HG03139 (cell line): ENCODE results near the gene USP3.
A peak's percentile ranks its signal among the peaks of the same experiment; 100 is the strongest.
"Not testable (repeated sequence)": the region's sequence is repeated elsewhere in the genome, so short reads cannot be mapped to it uniquely, and the experiment has no call there.

ENCODE experiments used
- ATAC-seq: cut with Tn5 transposase; IDR thresholded peaks from one replicate; pipeline ENCODE4 v1.9.1; 2021; ENCODE audit not compliant: unreplicated experiment

Gene USP3

DNA sequence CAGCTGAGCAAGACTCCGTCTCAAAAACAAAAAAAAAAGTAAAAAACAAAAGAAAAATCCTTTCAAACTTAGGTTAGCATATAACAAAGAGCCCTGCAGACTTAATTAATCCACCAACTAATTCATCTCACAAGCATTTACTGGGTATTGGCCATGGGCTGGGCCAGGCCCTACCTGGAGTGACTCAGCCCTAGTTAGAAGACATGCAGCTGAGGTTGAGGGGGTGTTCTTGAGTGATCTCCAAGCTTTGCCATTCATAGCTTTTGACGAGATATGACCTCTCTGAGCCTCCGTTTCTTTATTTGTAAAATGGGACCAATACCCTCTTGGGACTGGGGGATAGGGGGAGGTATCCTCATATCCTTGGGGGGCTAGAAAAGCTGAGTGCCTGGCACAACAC lies 100.6 kb downstream of the USP3 start:
- no peak for ATAC-seq

DNA sequence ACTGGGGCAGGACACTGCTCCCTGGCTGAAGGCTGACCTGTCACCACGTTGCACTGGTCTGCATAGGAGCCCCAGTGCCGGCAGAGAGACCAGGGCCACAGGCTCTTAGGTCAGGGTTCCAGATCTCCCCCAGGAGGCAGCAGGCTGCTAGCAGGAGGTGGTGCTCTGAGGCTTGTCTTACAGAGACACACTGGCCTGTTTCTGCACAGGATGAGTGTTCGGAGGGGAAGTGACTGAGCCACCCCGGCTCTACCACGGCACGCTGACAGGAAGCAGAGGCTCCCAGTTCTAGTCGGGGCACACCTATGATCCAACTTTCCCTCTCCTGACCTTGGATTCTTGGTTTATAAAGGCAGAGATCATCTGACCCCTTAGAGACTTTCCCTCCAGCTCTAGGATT lies 101.4 kb downstream of the USP3 start:
- no peak for ATAC-seq

DNA sequence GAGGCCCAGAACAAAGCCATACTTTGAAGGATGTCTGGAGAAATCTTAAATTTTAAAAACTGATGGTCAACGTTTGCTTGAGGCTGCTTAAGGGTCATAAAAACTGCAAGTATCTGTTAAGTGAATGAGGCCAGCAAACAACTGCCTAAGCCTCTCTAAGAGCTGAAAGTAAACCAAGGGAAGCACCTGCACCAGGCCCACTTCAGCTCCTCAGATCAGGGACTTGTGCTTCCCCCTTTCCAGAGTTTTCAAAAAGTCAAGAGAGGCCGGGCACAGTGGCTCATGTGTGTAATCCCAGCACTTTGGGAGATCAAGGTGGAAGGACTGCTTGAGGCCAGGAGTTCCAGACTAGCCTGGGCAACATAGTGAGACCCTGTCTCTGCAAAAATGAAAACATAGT lies 101.9 kb downstream of the USP3 start:
- no peak for ATAC-seq

DNA sequence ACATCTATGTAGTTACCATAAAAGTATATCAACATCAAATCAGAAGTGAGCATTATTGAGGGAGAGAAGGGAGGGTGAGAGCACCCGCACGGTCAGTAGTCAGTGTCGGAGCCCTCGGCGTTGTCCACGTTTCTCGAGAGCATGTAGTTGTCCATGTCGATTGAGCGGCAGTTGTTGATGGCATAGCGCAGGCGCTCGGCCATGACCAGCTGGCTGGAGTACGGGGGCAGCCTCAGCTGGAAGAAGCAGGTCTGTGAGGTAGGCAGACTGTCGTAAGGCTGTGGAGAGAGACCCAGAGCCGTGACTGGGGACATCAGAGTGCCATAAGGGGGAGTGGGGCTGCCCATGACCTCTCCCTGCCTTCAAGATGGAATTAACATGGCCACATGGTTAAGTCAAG lies 104.6 kb downstream of the USP3 start:
- no peak for ATAC-seq

DNA sequence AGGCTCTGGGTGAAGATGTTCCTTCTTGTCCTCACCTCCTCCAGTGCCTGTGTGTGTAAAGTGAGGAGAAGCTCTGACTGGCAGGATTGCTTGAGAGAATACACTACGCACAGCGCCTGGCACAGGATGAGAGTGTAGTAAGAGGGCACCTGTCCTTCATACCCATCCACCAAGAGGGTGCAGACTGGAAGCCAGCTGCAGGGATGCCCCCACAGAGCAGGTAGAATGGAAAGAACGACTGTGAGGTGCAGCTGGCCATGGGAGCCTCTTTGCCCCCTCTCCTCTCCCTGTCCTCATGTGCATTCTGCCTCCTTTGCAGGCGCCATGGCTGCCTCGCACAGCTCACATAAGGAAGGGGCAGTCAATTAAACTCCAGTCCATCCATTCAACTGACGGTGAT lies 105.1 kb downstream of the USP3 start:
- ATAC-seq: no peak

DNA sequence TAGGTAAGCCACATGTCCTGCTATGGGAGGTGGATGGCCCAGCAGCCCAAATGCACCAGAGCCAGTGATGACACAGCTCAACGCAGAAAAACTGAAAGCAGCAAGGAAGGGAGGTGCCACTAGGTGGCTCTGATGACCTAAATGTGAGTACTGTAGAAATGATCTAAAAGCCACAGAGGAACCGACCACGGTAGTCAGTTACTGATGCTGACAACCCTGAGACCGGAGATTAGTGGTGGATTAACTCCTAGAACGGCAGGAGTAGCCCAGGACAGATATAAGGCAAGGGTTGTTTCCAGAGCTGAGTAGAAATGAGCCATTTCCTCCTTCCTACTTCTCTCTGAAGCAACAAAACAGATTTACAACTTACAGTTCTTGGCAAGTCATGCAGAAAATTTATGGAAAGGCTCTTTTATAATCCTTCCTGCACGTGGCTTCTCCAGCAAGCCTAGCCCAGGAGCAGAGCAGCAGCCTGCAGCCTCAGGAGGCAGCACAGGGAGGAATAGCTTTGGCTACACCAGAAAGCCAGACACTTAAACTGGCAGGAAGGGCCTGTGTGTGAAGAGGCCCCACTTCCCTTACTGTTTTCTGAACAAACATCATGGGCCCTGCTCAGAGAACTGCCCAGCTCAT lies 105.9 kb downstream of the USP3 start:
- peak; percentile 52 for ATAC-seq

DNA sequence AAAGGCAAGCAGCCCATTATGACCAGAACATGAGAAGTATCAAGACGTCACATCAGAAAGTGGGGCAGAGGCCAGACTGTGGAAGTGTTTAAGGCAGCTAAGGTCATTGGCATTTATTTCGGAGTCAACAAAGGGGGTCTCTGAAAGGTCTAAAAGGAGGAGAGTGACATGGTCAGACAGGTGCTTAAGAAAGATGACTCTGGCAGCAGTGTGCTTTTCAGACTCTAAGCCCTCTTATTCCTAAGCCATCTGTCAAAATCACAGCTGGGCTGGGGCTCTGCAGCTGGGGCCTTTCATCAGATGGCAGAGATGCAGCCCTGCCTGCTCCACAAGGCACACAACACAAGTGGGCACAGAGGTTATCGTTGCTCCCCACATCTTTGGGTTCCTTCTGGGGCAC lies 106.8 kb downstream of the USP3 start:
- ATAC-seq: no peak

DNA sequence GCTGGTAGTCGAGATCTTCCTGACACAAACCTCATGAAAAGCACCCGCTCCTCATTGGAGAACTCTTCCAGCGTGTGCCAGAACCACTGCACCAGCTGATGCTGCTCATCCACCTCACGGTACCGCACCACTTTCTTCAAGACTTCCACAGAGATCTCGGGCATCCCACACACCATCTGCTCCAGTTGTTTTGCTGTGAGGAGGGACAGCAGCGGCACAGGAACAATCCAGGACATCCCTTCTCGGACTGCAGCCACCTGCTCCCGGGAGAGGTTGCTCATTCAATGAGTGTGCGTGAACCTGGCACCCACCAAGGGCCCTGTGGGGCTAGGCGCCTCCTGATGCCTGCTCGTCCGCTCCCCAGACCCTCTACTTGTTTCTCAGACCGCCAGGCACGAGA lies 107.9 kb downstream of the USP3 start:
- ATAC-seq: no peak

DNA sequence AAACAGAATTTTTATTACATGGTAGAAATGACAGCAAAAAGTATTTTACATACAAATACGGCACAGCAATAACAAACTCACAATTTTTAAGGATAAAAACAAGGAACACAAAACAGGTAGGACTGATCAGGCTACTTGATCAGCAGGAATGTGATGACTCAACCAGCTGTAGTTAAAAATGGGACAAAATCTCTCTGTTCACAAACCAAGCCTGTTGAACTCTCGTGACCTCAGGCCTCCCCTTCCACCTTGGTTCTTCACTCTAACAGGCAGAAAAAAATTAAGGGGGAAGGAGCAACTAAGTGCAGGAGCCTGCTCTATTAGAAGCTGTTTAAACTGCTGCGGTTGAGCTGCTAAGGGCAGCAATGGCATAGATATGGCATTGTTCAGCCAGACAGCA lies 111.5 kb downstream of the USP3 start:
- ATAC-seq: no peak

DNA sequence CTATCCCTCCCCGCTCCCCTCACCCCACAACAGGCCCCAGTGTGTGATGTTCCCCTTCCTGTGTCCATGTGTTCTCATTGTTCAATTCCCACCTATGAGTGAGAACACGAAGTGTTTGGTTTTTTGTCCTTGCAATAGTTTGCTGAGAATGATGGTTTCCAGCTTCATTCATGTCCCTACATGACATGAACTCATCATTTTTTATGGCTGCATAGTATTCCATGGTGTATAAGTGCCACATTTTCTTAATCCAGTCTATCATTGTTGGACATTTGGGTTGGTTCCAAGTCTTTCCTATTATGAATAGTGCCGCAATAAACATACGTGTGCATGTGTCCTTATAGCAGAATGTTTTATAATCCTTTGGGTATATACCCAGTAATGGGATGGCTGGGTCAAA lies 112.8 kb downstream of the USP3 start:
- not testable (repeated sequence) for ATAC-seq

DNA sequence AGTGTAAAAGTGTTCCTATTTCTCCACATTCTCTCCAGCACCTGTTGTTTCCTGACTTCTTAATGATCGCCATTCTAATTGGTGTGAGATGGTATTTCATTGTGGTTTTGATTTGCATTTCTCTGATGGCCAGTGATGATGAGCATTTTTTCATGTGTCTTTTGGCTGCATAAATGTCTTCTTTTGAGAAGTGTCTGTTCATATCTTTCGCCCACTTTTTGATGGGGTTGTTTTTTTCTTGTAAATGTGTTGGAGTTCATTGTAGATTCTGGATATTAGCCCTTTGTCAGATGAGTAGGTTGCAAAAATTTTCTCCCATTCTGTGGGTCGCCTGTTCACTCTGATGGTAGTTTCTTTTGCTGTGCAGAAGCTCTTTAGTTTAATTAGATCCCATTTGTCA lies 113.2 kb downstream of the USP3 start:
- not testable (repeated sequence) for ATAC-seq

DNA sequence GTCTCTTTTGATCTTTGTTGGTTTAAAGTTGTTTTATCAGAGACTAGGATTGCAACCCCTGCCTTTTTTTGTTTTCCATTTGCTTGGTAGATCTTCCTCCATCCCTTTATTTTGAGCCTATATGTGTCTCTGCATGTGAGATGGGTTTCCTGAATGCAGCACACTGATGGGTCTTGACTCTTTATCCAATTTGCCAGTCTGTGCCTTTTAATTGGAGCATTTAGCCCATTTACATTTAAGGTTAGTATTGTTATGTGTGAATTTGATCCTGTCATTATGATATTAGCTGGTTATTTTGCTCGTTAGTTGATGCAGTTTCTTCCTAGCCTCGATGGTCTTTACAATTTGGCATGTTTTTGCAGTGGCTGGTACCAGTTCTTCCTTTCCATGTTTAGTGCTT lies 116.4 kb downstream of the USP3 start:
- ATAC-seq: not testable (repeated sequence)

DNA sequence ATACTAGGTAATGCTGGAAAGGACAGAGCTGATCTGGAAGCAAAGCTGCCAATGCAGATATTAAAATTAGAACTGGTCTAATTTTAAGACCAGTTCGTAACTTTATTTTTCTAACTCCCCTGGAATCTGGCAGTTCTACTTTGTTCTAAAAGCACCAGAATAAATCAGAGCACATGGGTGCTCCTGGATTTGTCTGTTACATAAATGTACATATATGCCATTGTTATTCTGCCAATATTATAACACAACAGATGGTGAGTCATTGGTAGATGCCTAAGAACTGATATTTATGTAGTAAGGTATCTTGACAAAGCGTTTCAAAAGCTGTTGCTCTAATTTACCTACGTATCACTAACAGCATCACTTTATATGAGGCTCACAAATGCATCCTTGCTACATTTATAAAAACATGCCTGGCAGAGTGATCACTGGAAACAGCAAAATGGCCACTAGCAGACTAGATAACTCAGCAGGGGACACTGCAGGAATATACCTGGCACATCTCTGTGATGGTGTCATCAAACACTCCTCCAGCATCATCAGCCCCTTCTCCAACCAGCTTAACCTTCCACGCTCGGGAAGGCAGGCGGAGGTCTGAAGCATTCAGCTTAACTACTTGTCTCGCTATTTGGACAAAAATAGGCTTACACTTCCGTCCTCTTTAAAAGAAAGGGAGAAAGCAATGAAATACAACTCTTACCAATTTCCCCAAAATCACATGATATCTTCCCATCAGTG lies 119.0 kb downstream of the USP3 start:
- ATAC-seq: no peak

DNA sequence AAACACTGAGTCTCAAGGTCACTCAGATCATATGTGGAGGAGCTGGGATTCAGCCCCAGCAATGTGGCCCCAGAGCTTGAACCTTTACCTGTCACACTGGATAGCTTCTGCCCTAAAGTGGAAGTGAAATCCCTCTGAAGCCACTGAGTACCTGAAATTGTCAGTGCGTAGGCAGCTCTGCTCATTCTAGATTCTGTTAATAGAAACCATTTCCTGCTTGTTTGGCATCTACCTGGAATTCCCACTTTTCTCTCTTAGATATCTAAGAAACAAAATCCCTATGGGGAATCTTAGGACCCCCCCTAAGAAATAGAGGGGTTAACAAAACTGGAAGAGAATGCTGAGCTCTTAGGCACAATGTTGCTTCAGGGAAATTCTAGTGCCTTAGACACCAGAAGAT lies 122.6 kb downstream of the USP3 start:
- ATAC-seq: no peak

DNA sequence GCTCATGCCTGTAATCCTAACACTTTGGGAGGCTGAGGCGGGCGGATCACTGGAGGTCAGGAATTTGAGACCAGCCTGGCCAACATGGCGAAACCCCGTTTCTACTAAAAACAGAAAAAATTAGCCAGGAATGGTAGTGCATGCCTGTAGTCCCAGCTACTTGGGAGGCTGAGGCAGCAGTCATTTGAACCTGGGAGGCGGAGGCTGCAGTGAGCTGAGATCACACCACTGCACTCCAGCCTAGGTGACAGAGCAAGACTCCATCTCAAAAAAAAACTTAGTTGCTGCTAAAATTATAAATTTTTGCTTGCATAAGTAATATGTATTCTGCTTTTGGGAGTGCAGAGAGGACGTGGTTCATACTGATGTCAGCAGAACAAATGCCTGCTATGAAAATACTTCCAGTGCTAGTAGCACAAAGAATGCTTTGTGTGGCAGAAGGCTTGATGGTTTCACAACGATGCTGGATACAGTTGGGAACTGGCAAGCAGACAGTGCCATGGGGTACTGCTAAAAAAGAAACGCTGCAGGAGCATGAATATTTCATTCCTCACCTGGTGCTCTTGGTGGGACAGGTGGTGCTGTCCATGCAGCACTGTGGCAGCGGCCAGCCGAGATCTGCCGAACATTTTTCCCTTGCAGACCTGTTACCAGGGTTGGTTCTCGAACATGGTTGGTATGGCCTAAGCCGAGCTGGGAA lies 123.9 kb downstream of the USP3 start:
- no peak for ATAC-seq

DNA sequence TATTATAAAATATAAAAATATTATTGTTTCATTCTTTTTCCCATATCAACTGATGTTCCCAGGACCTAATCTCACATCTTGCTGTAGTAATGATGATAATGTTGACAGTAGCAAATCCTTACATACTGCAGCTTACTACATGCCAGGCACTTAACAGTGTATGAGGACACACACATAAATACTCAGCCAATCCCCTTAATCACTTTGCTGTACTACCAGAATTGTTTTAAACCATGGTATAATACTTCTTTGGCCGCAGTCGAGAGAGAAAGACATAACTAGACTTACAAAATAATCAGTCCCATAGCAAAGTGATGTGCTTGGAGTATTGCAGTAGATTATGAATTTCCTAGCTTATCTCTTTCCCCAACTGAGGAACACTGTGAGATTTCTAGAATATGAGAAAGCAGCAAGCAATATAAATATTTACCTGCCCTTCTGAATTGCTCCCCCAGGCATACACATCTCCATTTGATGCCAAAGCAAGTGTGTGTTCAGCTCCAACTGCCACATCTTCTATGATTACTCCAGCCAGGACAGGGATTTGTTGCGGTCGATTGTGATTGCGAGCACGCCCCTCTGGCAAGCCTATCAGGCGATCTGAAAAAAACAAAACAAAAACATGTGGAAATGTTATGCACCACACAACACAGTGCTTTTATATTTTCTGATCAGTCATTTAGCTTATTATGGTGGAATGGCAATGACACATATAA lies 125.8 kb downstream of the USP3 start:
- no peak for ATAC-seq

DNA sequence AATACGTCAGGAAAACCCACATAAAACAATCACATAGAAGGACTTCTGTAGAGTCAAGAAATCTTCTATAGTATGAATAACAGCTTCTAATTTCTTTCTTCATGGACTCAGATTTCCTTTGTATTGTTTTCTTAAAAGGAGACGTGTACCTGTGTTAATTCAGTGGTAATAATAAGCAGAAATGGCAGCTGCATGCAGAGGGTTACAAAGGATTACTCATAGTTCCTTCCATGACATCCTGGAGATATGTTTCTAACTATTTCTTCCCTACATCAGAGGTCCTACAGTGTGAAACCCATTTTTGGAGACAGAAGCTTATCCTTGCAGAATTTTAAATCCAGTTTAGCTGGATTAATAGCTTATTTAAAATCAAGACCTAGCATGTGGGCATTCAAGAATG lies 128.9 kb downstream of the USP3 start:
- ATAC-seq: no peak

DNA sequence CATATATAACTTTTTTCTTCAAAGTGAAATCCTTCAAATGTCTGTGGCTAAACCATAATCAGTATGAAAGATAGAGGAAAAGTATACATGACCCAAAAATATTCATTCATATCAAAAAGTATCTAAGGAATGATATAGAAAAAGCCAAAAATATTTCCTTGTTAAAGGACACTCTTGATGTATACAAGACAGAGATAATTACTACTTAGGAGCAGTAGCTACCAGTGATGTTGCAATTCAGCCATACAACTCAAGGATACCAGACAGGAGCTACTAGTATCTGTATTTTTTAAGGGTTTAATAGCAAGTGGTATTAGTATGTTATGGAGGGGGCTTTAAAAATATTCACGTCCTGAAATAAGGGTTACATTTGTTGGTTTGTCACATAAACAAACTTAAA lies 129.8 kb downstream of the USP3 start:
- no peak for ATAC-seq

DNA sequence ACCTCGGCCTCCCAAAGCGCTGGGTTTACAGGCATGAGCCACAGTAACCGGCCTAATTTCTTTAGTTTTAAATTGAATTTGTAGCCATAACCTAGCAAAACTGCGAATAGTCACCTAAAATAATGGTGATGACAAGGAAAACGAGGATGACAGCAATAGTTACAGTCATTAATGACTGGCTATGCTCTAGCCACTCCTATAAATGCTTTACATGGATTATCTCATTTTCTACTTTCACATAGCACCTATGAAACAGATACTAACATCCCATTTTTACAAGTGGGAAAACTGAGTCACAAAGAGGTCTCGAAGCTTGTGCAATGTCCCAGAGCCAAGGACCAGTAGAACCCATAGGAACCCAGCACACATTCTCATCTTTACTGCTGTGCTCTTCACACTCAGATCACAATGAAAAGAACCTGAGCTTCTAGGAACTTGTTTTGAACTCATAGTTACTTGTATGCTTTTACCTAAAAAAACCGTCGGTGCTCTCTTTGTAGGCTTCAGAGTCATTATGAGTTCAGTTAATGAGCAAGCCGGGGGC lies 132.2 kb downstream of the USP3 start:
- ATAC-seq: no peak

DNA sequence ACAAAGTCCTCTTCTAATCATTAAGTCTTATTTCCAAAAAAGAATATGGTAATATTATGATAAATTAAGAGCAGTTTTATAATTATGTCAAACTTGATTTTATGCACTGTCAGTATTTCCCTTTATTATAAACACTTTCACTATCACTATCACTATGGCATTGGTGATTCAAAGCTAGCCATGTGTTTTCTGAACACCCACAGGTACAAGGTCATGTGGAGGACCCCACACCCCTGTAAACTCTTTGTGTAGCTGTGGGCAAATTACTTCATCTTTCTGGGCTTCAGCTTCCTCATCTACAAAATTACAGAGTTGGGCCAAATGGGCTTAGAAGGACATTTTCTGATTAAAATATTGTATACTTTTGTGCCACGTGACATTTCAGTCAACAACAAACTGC lies 134.4 kb downstream of the USP3 start:
- ATAC-seq: no peak

DNA sequence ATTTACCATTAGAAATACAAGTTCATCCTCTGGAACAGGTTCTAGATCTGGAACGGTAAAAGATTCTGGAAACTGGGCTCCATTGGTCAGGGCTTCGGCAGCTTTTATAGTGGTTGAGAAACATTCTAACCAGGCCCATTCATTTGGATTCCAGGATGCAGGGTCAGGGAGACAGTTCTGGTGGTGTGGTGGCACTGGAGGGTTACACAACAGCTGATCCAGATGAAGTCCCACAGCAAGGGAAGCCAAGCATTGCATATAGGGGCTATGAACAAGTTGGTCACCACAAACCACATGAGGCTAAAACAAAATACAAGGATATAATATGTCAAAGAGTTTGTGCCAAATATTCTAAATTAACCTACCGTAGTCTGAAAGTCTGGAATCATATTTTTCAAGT lies 135.8 kb downstream of the USP3 start:
- no peak for ATAC-seq
